Activated CD4-positive, alpha-beta T cell treated with anti-CD3 and anti-CD28 coated beads, Interleukin-2, Interleukin-4, amounts not matched to agents 100 ng/mL and 50 ng/mL, durations not matched to agents 16 hours and 8 hours (primary cell): ENCODE results near the gene GIMAP7.
"Not testable (repeated sequence)": the region's sequence is repeated elsewhere in the genome, so short reads cannot be mapped to it uniquely, and the experiment has no call there.

Experiments
- DNase-seq: peaks from one replicate; pipeline ENCODE4 v3.0.0-alpha.2; 2020; ENCODE audit warnings: low spot score

Gene GIMAP7

DNA sequence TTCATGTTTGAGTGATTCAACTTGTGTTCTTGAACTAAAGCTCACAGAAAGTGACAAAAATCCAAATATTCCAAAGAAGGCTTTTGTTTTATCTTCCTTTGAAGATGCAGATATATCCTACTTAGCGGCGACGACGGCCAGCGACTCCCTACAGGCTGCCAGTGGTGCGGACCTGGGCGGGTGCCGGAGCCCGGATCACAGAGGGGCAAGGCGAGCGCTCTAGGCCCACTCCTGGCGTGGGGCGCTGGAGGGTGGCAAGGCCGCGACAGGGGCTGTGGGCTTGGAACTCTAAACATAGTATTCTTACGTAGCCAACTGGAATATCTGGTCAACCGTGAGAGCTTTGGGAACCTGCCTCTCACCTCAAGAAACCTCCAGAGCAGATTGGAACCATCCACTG, 914 bp upstream of the GIMAP7 start:
- no peak for DNase-seq

- DNase-seq: peak; percentile 22
Measured at GRCh38 chr7:150515248-150516147, 826 bp downstream of the GIMAP7 start.

DNA sequence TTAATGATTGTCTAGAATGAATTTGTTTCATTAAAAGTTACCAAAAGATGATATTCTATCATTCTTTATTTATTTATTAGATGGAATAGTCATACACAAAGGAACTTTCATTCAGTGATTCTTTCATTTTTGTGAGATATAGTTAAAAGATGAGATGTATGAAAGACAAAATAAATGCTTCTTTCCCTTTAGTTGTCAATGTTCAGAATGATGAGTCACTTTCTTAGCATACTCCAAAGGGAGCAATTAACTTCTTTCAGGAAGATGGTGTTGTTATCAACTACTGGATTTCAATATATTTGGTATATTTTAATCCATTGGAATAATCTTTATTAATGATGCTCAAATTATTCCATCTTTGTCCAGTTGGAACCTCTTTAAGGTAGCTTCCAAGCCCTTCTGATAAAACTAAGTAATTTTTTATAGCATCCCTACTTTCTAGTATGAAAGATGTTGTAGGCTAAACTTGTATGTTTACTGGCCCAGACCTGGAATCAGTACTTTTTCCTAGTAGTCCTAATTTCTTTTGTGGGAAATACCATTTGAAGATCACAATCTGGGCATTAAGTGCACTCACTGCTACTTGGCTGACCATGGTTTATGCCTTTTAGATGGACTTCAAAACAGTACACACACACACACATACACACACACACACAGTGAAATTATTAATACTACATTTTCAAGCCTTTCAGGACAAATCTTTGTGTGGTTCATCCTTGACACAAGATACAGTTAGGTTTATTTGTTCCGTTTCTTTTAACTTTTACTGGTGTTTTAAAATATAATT, 2.5 kb downstream of the GIMAP7 start:
- no peak for DNase-seq

- DNase-seq: no peak
Measured at GRCh38 chr7:150519310-150519709, 4.6 kb downstream of the GIMAP7 start.

- peak; percentile 39 for DNase-seq
Measured at GRCh38 chr7:150520145-150520544, 5.5 kb downstream of the GIMAP7 start.

DNA sequence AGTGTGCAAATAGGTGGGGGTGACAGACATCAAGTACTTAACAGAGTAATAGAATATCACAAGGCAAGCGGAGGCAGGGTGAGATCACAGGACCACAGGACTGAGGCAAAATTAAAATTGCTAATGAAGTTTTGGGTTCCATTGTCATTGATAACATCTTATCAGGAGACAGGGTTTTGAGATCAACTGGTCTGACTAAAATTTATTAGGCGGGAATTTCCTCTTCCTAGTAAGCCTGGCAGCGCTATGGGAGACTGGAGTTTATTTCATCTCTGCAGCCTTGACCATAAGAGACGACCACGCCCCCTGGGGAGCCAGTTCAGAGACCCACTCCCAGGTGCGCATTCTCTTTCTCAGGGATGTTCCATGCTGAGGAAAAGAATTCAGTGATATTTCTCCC, 8.3 kb downstream of the GIMAP7 start:
- not testable (repeated sequence) for DNase-seq

DNA sequence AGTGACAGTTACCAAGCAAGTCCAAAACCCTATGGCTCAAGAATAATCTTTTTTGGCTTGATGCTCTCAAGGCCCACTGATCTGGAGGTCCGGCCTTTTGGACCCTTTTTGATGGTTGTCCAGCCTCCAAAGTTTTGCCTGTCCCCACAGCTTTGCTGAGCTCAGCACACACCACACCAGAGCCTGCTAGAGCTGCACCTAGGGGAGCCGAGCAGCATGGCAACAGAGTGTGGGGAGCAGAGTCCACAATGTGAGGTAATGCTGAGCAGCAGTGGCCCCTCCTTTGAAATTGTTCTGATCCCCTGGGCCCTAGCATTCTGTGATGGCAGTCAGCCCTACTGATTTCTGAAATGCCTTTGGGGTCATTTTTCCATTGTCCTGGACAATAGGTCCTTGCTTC, 9.3 kb downstream of the GIMAP7 start:
- DNase-seq: no peak

DNA sequence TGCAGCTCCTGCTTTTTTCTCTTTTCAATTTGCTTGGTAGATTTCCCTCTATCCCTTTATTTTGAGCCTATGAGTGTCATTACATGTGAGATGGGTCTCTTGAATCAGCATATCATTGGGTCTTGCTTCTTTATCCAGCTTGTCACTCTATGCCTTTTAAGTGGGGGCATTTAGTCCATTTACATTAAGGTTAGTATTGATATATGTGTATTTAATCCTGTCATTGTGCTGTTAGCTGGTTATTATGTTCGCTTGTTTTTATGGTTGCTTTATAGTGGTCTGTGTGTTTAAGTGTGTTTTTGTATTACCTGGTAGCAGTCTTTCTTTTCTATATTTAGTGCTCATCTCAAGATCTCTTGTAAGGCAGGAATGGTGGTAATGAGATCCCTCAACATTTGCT, 17.0 kb downstream of the GIMAP7 start:
- DNase-seq: no peak

GRCh38 chr7:150538259-150538658, 23.6 kb downstream of the GIMAP7 start:
- no peak for DNase-seq

GRCh38 chr7:150553163-150553562, 38.5 kb downstream of the GIMAP7 start:
- no peak for DNase-seq

DNA sequence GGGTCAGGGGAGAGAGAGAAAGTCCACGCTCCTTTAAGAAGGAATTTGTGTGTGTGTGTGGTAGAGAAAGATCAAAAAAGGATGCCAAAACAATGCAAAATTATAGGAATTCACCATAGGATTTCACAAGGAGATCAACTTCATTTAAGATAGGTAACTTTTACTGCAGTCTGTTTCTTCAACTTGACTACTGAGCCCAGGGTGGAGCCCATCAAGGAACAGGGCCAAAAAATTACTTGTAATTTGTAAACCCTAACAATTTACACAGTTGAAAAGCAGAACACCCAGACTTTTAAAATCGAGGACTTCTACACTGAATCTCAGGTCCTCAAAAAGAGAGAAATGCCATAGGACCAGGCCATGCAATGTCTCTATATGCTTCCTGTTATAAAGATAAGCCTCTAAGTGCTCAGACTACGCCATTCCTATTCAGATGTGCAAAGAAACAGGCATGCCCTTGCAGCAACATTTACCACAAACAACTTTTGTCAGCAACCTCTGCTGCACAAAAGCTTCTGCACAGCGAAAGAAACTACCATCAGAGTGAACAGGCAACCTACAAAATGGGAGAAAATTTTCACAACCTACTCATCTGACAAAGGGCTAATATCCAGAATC, 42.0 kb downstream of the GIMAP7 start:
- peak; percentile 17 for DNase-seq

DNA sequence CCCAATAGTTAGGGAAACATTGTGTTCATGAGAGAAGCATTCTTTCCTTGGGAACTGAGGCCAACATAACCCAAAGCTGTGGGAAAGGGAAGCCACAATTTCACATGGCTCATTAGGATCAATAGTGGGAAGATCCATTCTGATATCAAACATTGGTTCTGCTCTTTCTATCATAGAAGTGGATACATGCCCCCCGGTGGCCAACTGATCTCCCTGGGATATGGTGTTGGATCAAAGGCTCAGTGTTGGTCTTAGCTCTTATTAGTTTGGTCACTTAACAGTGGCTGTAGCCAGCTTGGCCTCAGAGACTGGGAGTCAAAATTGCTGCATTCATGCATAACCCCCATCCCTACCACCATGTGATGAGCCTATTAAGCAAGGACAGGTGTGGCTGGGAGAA, 45.8 kb downstream of the GIMAP7 start:
- DNase-seq: no peak

GRCh38 chr7:150562919-150563318, 48.2 kb downstream of the GIMAP7 start:
- no peak for DNase-seq

- peak; percentile 62 for DNase-seq
Measured at GRCh38 chr7:150564006-150564405, 49.3 kb downstream of the GIMAP7 start.

DNA sequence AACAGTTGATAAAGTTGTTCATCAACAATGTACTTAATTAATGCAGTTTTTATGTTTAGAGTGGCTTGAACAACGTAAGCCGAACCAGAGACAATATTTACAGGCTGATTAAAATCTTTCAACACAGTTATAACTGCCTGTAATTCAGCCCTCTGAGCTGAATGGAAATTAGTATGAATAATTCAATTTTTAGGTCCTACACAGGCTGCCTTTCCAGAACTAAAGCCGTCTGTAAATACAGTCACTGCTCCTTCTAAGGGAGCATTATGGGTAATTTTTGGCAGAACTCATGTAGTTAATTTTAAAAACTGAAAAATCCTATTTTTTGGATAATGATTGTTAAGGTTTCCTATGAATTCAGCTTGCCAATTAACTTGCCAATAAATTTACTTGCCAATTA, 49.9 kb downstream of the GIMAP7 start:
- DNase-seq: no peak

DNA sequence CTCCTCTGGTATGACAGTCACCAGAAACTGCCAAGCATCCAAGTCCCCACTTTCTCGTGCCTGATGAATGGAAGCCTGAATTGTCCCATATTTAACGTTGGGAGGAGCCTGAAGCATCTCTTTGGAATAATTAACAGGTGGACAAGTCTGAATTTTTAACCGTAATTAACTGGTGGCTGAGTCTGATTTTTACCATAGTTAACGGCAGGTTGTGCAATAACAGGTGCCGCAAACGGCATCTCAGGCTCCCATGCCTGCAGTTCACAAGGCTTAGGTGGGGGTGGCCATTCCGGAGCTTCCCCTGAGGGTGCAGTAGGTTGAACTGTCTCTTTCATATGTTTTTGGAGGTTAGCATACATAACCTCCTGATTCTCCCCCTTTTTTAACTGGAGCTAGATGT, 50.6 kb downstream of the GIMAP7 start:
- DNase-seq: no peak

- DNase-seq: no peak
Measured at GRCh38 chr7:150566123-150566522, 51.5 kb downstream of the GIMAP7 start.

- DNase-seq: no peak
Measured at GRCh38 chr7:150566572-150566971, 51.9 kb downstream of the GIMAP7 start.

GRCh38 chr7:150567169-150567568, 52.5 kb downstream of the GIMAP7 start, which contains the start of gene GIMAP4:
Gene GIMAP4, plus strand, starts transcription at chr7:150567390. Its CDS starts 2,512 bp downstream, at chr7:150569902.
- DNase-seq: peak; percentile 47

DNA sequence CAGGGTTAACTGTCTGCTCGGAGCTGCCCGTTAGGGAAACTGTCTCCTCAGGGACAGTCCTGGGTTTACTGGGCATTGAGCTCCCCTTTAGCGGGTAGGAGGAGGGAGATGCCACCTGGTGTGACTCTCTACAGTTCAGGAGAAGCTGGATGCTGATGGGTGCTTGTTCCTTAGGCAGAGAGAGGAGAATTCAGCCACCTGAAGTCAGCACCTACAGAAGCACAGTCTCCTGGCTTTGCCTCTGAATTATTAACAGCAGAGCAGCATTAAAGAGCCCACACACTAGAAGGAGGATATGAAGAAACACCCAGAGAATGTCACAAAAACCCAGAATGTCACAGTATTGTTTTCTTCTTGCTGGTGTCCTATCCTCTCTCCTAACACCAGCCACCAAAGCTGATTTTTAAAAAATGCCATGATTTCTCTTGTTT, 53.2 kb downstream of the GIMAP7 start:
- DNase-seq: no peak

GRCh38 chr7:150568714-150569113, 54.0 kb downstream of the GIMAP7 start:
- DNase-seq: peak; percentile 32

GRCh38 chr7:150569245-150569955, 54.7 kb downstream of the GIMAP7 start:
- no peak for DNase-seq
